ENCODE results near the gene KIAA0408. TPM values are rescaled to one million over a fixed set of nuclear protein-coding genes. Genes with fewer than 3 reads are reported as not detected.

KIAA0408 gene
- total RNA-seq, 1 donor from 2014 or later = 0.45 TPM

DNA sequence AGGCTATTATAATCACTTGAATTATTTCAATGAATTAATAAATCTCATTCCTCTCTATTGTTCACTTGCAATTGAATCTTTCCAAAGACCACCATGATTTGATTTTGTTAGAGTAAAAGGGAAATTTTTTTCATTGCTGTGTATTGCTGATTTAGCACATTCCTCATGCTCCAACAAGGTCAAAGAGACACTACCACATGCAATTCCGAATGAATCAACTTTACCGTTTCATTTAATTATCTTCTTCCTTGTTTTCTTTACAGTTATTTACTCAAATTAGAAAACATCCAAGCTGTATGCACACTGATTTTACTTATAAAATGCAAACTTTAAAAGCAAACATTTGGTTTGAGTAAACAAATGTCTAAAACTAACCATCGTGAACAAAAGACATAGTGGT lies 967 bp downstream of the KIAA0408 start:
- Mint-ChIP-seq H3K27ac (ENCODE audit: unreplicated experiment) (no peak overlapping the region), H3K4me3 (ENCODE audit: unreplicated experiment) (no peak overlapping the region), H3K27me3 (ENCODE audit: low read depth) (no peaks in the 10 kb centered on the region), H3K9me3 (ENCODE audit: low read depth) (no peaks in the 10 kb centered on the region), H3K36me3 (ENCODE audit: low read depth) (no peaks in the 10 kb centered on the region), H3K4me1 (ENCODE audit: low read depth) (peaks cover 29% of the 10 kb centered on the region)
- no peak for DNase-seq (ENCODE audit: low spot score)
- TF ChIP-seq, protein P1, sequence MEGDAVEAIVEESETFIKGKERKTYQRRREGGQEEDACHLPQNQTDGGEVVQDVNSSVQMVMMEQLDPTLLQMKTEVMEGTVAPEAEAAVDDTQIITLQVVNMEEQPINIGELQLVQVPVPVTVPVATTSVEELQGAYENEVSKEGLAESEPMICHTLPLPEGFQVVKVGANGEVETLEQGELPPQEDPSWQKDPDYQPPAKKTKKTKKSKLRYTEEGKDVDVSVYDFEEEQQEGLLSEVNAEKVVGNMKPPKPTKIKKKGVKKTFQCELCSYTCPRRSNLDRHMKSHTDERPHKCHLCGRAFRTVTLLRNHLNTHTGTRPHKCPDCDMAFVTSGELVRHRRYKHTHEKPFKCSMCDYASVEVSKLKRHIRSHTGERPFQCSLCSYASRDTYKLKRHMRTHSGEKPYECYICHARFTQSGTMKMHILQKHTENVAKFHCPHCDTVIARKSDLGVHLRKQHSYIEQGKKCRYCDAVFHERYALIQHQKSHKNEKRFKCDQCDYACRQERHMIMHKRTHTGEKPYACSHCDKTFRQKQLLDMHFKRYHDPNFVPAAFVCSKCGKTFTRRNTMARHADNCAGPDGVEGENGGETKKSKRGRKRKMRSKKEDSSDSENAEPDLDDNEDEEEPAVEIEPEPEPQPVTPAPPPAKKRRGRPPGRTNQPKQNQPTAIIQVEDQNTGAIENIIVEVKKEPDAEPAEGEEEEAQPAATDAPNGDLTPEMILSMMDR (IDR thresholded peaks at IDR 0.05) = no peak

DNA sequence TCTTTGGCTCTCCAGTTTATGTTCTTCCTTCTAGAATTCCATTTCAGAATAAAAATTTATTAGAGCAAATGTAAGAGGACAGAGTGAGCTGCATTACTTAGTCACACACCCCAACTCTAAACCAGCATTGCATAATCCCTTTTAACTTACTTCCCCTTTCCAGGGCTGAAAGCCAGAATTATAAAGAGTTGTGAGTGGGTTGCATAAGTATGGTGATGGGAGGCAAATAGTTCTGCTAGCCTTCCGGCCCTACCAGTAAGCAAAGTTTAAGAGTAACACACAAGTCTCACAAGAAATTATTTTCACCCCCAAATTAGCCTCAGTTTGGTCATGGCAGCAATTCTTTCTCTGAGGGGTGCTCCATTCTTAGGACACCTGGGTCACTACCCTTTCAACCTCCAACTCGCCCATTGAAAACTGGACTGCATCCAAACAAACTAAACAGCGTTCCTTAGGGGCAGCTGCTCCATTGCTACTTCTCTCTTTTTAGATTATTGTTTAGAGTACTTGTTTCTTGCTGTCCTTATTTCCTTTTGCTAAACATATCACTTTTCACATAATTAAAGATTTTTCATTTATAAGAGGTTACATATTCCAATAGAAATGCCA lies 1.6 kb downstream of the KIAA0408 start:
- no peak for DNase-seq (ENCODE audit: low spot score)
- no peak overlapping the region for H3K27ac Mint-ChIP-seq (ENCODE audit: unreplicated experiment)
- no peaks in the 10 kb centered on the region for H3K9me3 Mint-ChIP-seq (ENCODE audit: low read depth)
- H3K4me1 Mint-ChIP-seq (ENCODE audit: low read depth) = peaks cover 24% of the 10 kb centered on the region
- no peaks in the 10 kb centered on the region for H3K27me3 Mint-ChIP-seq (ENCODE audit: low read depth)
- no peaks in the 10 kb centered on the region for H3K36me3 Mint-ChIP-seq (ENCODE audit: low read depth)
- no peak overlapping the region for H3K4me3 Mint-ChIP-seq (ENCODE audit: unreplicated experiment)
- TF ChIP-seq, protein P1 (IDR thresholded peaks at IDR 0.05) = no peak

DNA sequence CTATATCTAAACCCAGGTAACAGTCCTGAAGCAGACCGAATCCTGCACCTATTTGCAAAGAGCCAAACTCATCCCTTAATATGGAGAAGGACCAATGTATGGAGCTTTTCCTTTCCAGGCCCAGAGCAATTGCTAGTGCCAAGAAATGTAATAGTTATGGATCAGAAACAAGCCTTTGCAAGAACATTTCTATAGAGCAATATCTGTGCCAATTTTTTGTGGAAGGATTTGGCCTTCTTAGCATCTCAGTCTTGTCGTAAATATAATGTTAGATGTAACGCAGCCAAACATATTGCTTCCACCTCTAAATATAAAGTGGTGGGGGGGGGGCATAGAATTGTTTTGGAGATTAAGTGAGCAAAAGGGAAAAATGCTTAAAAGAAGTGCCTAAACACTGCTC lies 2.7 kb downstream of the KIAA0408 start:
- H3K4me3 Mint-ChIP-seq (ENCODE audit: unreplicated experiment) = no peak overlapping the region
- no peak for DNase-seq (ENCODE audit: low spot score)
- H3K4me1 Mint-ChIP-seq (ENCODE audit: low read depth) = peaks cover 19% of the 10 kb centered on the region
- TF ChIP-seq, protein P1 (IDR thresholded peaks at IDR 0.05) = no peak
- H3K36me3 Mint-ChIP-seq (ENCODE audit: low read depth) = no peaks in the 10 kb centered on the region
- no peaks in the 10 kb centered on the region for H3K27me3 Mint-ChIP-seq (ENCODE audit: low read depth)
- H3K9me3 Mint-ChIP-seq (ENCODE audit: low read depth) = no peaks in the 10 kb centered on the region
- no peak overlapping the region for H3K27ac Mint-ChIP-seq (ENCODE audit: unreplicated experiment)

DNA sequence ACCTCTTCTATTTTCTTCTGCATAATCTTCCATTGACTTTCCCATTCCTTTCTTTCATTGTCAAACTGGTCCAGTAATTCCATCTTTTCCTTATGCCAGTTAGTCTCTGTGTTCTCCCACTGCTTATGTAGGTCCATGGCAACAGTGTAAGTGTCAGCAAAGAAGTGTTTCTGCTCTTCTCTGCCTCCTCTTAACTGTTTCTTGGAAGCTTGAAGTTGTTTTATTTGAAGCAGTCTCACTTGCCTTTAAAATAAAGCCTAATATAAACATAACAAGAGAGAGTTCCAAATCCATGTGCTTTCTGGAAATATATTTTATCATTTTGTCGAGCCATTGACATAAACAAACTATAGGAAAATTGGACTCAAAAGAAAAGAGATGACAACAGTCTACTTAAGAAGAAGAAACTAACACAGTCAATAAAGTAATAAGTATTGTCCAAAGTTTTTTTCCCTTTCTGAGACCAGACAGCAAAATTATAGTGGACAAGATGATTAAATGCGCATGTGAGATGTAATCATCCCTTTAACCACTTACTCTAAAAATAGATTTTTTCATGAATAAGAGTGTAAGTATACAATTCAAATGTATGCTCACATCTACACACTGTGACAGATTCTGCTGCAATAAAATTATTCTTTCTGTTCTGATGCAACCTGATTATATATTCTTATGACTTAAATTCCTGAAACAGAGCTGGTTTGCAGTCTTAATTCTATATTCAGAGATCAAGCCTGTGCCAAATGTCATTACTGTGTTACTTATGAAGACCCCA lies 5.2 kb downstream of the KIAA0408 start:
- DNase-seq (ENCODE audit: low spot score) = no peak
- Mint-ChIP-seq H3K27ac (ENCODE audit: unreplicated experiment) (no peak overlapping the region), H3K4me1 (ENCODE audit: low read depth) (peaks cover 12% of the 10 kb centered on the region), H3K27me3 (ENCODE audit: low read depth) (no peaks in the 10 kb centered on the region), H3K4me3 (ENCODE audit: unreplicated experiment) (no peak overlapping the region), H3K9me3 (ENCODE audit: low read depth) (no peaks in the 10 kb centered on the region), H3K36me3 (ENCODE audit: low read depth) (no peaks in the 10 kb centered on the region)
- TF ChIP-seq, protein P1 (IDR thresholded peaks at IDR 0.05) = no peak

DNA sequence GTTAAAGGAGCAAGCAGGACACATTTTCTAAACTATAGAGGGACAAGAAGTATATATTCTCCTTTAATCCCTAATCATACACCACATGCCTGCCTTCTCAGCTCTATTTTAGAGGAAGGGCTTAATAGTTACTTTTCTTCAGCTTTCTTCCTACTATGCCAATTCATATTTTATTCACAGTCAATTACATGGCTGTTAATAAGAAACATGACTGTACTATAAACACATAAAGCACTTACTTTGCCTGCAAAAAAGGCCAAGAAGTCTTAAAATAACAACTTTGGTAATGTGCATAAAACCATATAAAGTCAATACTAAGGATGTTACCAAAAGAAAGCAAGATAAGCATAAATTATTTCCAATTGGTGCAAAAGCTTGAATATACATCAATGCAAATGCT lies 6.4 kb downstream of the KIAA0408 start:
- no peaks in the 10 kb centered on the region for H3K9me3 Mint-ChIP-seq (ENCODE audit: low read depth)
- TF ChIP-seq, protein P1 (IDR thresholded peaks at IDR 0.05) = no peak

More for the DNA sequence above, 6.4 kb downstream of the KIAA0408 start:
- Mint-ChIP-seq H3K36me3 (ENCODE audit: low read depth) (no peaks in the 10 kb centered on the region), H3K27ac (ENCODE audit: unreplicated experiment) (no peak overlapping the region), H3K4me3 (ENCODE audit: unreplicated experiment) (no peak overlapping the region), H3K4me1 (ENCODE audit: low read depth) (peaks cover 5% of the 10 kb centered on the region), H3K27me3 (ENCODE audit: low read depth) (no peaks in the 10 kb centered on the region)
- no peak for DNase-seq (ENCODE audit: low spot score)
